ENCODE results near the gene NUP98.

DNA sequence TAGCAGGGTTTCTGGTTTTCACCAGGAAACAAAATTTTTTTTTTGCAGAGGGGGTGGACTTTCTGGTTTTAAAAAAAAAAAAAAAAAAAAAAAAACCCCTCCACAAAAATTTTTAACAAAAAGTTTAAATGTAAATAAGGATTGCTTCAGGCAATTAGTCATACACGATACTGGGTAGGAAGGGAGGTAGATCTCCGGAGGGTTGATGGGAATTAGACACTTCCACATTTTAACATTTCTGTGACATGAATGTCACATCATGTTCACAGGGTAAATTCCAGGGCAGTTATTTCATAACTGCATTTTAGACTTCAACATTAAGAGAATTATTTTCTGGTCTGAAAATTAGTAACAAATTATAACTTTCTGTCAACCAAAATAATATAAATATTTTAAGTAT, 15.9 kb downstream of the NUP98 start:
- TF ChIP-seq EZH2 (IDR thresholded peaks at IDR 0.05; ENCODE audit: borderline replicate concordance, control insufficient read depth, low read depth, low read length), result no peak
- TF ChIP-seq TBL1XR1 (IDR thresholded peaks at IDR 0.05; ENCODE audit: low read depth, low read length), result no peak
- TF ChIP-seq SRF (IDR thresholded peaks at IDR 0.05; ENCODE audit: low read depth in 2 of 2, low read length in 2 of 2), result no peak
- no peak for TF ChIP-seq POLR2A (IDR thresholded peaks at IDR 0.05; ENCODE audit: low read depth, low read length)
- TF ChIP-seq CTCF (IDR thresholded peaks at IDR 0.05 in 2 of 3, conservative IDR thresholded peaks at IDR 0.05 in 1 of 3; ENCODE audit: control insufficient read depth in 2 of 3, extremely low read depth in 1 of 3, insufficient read depth in 1 of 3, low read depth in 3 of 3, low read length in 3 of 3), result no peak
- TF ChIP-seq SIN3A (IDR thresholded peaks at IDR 0.05; ENCODE audit: low read depth, low read length), result no peak
- TF ChIP-seq BMI1 (IDR thresholded peaks at IDR 0.05; ENCODE audit: borderline replicate concordance), result no peak
- TF ChIP-seq RFX5 (IDR thresholded peaks at IDR 0.05; ENCODE audit: low read depth, low read length), result no peak
- no peak for TF ChIP-seq POLR2AphosphoS5 (IDR thresholded peaks at IDR 0.05; ENCODE audit: low read length)
- no peak for TF ChIP-seq ZNF24 (IDR thresholded peaks at IDR 0.05)
- no peak for TF ChIP-seq NBN (IDR thresholded peaks at IDR 0.05)
- no peak for TF ChIP-seq RAD21 (IDR thresholded peaks at IDR 0.05; ENCODE audit: insufficient read depth, low read depth, low read length)

Data from GM12878 (cell line).